Fibroblast of gingiva (primary cell): Measurements from ENCODE around the gene TBX2.

Experiments used
- DNase-seq: peaks from one replicate; pipeline ENCODE4 v3.0.0-alpha.2; 2011; ENCODE audit warnings: low read depth

Gene TBX2

DNA sequence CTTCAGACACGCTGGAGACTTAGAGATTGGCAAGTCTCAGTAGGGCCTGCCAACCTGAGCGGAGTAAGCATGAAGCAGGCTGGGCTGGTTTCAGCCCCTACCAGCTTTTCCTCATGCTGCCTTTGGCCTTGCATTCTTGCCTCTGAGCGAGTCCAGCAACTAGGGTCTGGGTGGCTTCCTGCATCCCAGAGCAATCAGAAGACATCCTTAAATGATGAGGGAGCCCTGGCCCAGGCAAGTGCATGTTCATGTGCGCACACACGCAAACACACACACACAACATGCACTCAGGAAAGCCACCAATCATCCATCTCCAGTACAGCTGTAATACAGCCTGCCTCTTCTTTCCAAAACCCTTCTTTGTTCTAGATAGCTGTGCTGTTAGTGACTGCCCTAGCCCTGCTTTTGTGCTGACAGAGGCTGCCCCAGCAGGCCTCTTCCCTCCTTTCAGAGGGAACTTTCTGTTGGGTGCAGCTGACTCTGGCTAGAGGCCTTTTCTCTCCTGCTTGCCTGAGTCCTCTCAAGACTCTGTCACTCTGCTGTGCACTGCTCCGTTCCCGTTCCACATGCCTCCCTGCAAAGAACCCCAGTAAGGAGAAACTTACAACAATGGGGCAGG lies 30.7 kb upstream of the TBX2 start:
- DNase-seq, result no peak

DNA sequence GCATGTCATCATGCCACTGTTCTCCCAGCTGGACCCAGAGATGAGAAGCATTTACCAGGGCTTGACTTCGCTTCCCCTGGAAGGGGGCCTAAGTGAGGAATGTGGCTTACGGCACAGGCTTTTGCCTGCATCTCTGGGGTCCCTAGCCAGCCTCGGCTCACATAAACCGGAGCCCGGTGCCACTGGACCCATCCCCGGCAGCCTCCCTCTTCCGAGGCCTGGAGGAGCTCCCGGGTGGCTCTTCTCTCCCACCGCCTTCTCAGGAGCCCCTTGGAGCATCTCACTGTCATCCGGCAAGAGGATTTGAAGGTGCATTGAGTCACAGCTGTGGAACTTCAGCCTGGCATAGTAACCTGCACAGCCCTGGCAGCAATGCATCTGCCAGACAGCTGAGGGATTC lies 29.9 kb upstream of the TBX2 start:
- DNase-seq, result no peak

- DNase-seq, result no peak
These were observed 28.5 kb upstream of the TBX2 start for GRCh38 chr17:61371179-61371578.

DNA sequence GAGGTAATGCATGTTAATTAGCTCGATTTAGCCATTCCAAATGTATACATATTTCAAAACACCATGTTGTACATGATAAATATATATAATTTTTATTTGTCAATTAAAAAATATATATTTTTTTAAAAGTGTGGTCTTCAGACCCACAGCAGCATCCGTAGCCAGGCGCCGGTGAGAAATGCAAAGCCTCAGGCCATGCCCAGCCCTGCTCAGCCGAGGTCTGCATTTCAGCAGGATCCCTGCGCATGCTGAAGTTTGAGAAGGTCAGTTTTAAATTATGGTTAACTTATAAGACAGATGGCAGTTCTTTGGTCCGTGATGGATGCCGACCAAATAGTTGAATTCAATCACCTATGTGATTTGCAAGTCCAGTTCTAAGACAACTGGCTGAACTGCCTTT lies 28.0 kb upstream of the TBX2 start:
- no peak for DNase-seq

GRCh38 chr17:61372436-61372835 lies 27.2 kb upstream of the TBX2 start:
- no peak for DNase-seq

DNA sequence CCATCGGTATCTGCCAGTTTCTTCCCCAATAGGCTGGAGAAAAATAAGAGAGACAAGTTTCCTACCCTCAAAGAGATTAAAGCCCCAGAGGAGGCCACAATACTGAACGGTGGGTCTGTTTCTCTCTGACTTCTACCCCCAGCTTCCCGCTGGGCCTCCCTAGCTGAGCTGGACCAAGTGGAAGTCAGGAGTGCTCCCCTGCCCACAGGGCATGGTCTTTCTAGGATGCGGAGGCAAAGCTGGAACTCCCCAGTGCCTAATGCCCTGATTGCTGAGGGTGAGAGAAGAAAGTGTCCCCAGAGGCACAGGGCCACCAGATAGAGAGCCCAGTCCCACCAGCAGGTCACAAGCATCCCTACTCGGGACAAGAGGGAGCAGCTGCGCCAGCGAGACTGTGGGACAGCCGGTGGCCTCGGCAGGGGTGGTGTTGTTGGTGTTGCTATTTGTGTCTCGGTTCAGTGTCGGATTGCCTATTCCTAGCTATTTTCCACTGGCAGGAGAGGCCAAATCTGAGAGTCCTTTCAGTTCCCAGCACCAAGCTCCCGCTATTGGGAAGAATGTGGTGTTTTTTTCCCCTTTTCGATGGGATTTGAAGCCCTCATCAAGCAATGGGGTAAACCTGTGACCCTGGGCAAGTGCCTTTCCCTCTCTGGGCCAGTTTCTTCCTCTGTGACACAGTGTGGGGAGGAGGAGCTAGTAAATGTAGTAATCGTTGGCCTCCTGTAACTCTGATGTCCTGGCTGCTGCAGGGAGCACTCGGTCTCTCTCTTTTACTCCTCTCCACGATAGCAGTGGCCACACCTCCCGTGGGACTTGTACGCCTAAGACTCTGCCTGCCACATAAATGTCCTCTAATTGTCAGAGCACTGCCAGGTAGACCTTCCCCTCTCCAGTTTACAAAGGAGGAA lies 22.5 kb upstream of the TBX2 start:
- no peak for DNase-seq

- no peak for DNase-seq
These were observed 20.8 kb upstream of the TBX2 start for GRCh38 chr17:61378658-61379456.

DNA sequence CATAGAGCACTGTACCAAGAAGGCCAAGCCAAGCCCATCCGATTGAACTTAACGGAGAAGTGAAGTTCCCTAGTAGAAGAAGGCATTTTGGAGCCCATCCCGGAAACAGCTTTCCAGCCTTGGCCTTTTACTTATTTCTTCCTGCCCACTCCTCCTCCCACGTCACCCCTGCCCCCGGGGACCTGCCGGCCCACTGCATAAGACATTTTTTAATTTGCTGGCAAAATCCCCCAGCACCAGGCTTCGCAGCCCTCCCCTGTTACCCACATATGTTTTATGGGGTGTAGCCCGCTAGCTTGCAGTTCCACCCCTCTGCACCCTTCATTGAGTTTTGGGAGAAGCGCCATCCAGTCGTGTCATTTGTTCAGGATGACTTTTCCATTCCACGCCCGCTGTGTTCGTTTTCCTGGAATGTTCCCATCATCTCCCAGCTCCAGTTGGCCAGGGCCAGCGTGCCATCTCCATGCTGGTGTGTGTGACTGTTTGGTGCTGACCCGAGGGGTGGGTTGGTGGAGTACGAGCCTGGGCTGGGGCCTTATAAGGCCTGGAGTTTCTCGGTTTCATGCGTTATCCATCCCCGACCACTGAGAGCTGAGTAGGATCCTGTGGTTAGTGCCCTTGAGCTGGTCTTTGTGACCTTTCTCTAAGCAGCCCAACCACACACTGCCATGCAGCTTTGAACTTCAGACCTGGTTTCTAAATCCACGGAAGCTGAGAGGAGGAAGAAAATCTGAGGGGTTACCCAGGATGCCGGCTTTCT lies 20.0 kb upstream of the TBX2 start:
- DNase-seq, result no peak

DNA sequence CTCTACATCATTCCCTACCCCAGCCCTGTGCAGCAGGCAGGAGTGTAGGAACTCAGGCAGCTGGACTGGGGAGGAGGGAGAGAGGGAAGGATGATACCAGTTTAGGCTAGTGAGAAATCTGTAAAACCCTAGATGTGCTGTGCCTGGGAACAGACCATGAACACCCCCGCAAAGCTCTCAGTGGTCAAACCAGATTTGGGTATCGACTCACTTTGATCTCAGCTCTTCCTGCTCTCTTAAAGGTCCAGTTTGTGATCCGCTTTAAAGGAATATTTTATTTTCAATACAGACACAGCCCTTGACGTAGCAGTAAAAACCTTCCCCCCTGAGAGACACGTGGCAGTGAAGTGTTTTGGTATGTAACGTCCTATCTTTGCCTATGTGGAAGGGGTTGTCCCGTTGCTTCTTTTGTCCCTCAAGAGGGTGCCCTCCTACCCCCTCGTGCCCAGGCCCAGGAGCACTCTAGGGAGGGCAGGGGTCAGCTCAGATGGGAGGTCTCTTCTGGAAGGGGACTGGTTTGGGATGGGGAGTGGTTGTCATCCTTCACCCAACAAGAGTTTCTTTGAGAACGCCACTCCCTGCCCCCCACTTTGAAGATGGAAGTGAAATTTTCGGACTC lies 19.3 kb upstream of the TBX2 start:
- no peak for DNase-seq

DNA sequence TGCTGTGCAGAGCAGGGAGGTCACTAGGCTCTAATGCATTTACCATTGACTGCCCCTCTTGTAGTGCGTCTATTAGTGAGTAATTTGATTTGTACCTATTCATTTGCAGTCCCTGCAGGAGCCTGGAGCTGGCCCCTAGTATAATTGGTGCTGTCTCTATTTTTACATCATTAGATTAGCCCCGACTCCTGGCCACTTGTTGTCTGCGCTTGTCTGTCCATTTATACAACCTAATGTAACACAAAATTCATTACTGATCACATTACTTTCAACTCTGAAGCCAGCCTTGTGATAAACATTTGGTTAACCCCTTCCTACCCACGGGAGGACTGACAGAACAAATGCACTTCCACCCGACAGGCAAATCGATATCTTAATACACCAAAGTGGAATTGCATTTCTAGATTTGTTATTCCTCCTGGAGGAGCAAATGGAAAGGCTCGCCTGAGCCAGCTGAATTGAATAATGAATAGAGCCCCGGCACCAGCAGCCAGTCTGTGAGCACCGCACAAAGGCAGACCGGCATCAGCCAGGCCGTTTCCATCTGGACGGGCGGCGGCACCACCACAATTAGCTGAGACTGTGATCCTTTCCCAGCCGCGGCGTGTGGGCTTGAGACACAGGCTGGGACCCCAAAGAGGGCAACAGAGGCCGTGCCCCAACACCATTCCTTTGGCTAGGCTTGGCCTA lies 18.7 kb upstream of the TBX2 start:
- no peak for DNase-seq

DNA sequence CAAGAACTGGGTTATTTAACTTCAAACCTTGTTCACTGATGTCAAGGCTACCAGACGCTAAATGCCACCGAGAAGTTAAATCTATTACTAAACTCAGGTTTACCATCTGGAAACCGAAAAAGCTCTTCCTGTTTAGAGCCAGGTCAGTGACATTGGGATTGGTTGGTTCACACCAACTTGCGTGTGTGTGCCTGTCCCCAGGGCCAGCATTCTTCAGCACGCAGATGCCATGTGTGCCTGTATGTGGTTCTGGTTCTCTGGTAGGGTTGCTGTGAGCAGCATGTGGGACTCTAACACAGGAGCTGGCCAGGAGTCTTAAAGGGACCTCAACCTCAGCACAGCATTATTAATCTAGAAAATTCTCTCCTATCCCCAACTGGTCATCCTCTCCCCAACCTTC lies 18.1 kb upstream of the TBX2 start:
- peak; percentile 32 for DNase-seq

DNA sequence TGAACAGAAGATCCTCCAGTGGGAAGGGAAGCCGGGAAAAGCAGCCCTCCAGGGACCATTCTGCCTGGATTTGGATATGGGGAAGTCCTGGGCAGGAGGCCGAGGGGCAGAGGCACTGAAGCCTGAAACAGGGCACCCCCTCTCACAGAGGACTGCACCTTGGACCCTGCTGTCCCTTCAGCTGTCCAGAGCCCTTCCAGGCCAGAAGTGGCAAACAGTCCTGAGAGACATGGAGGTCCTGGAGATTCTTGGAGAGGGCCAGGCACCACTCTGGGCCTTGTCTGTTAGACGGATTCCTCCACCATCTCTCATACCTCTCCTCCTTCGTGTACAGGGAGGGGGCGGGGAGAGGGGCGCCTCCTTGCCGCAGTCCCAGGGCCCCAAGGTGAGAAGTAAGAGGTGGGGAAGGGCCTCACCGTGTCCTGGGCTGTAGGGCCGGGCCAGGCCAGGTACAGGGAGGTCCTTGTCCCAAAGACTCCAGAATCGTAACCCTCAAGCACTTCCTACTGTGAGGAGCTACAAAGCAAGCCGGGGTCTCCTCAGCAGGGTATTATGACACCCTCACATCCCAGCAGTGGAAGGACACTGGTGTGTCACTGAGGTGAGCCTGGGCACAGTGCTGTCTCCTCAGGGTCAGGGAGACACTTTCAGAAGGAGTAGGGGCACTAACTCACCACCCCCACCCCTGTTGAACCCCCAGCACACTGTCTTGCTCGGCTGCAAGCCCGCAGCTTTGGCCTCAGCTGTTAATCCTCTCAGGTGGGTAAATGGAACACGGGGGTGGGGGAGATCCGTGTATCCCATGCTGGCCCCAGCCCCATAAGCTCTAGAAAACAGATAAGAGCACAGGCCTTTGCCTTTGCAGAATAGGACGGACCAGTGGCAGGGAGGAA lies 16.6 kb upstream of the TBX2 start:
- no peak for DNase-seq

- peak; percentile 90 for DNase-seq
These were observed 15.9 kb upstream of the TBX2 start for GRCh38 chr17:61383689-61384201.

GRCh38 chr17:61384354-61384691 lies 15.3 kb upstream of the TBX2 start:
- DNase-seq, result no peak

- no peak for DNase-seq
These were observed 14.7 kb upstream of the TBX2 start for GRCh38 chr17:61384692-61385576.

GRCh38 chr17:61385577-61386236 lies 13.9 kb upstream of the TBX2 start:
- no peak for DNase-seq

DNA sequence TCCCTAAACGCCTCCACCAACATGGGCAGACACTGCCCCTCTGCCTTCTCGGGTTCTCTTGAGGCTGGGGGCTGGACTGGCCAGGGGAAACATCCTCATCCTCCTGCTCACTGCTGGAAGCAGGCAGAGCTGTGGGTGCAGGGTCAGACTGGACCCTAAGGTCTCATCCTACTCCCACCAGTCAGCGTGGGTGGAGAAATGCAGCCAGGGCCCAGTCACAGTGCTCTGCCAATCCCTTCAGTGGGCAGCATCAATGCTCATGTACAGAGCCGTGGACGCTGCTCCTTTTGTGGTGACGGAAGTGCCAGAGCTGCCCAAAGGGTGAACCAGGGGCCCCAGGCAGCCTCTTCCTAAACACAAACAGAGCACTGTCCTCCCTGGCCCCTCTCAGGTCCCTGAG lies 13.4 kb upstream of the TBX2 start:
- DNase-seq, result no peak

DNA sequence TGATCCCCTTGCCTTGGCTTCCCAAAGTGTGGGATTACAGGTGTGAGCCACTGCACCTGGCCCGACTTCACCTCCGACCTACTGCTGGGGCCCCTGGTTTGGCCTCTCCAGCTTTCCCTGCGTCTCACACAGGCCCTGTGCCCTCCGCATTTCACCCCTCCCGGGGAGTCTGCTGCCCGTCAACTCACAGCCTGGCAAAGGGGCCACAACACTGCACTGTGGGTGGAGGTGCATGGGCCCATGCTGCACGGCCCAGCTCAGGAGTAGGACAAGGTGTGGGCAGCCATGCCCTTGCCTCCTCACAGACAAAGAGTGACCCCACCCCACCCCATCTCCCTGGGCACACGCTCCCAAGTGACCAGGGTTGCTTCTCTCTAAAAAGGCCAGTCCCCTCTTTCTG lies 12.6 kb upstream of the TBX2 start:
- DNase-seq, result no peak
